Lower leg skin (tissue), 3 donors: ENCODE data around the gene COPA.

Experiments used
- POLR2A ChIP-seq, 2 donors: fragments of 450-650 bp; IDR thresholded peaks; one replicate each; pipeline ENCODE4 v1.6.1; 2016 to 2017; ENCODE audit warnings: antibody characterized with exemption in 2 of 2, mild to moderate bottlenecking in 1 of 2, moderate library complexity in 1 of 2
- TF ChIP-seq, protein P1 (sequence below), 3 donors: fragments of 450-650 bp; IDR thresholded peaks; one replicate each; pipeline ENCODE4 v1.5.1; 2016; ENCODE audit warnings: antibody characterized with exemption in 3 of 3, mild to moderate bottlenecking in 3 of 3, moderate library complexity in 2 of 3

DNA sequence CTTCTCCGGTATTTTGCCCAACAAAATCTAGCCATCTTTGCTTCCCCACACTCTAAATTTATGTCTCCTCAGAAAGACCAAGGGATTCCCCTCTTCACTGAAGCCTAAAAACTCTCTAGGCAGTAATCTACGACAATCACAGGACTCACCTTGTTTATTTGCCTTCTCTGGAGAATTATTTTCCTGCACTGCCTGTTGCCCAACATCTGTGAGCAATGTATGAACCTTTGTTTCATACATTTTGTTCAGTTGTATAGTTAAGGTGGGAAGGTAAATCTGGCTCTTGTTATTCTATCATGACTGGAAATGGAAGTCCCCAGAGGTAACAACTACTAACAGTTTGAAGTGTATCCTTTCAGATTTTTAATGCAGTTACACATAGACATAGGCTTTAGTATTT, 2.2 kb downstream of the COPA start:
- TF ChIP-seq POLR2A (IDR thresholded peaks at IDR 0.05), result no peak
- TF ChIP-seq, protein P1, sequence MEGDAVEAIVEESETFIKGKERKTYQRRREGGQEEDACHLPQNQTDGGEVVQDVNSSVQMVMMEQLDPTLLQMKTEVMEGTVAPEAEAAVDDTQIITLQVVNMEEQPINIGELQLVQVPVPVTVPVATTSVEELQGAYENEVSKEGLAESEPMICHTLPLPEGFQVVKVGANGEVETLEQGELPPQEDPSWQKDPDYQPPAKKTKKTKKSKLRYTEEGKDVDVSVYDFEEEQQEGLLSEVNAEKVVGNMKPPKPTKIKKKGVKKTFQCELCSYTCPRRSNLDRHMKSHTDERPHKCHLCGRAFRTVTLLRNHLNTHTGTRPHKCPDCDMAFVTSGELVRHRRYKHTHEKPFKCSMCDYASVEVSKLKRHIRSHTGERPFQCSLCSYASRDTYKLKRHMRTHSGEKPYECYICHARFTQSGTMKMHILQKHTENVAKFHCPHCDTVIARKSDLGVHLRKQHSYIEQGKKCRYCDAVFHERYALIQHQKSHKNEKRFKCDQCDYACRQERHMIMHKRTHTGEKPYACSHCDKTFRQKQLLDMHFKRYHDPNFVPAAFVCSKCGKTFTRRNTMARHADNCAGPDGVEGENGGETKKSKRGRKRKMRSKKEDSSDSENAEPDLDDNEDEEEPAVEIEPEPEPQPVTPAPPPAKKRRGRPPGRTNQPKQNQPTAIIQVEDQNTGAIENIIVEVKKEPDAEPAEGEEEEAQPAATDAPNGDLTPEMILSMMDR (IDR thresholded peaks at IDR 0.05), result no peak
